H1 (cell line): Measurements from ENCODE around the gene ZNF132. TPM values are rescaled to one million over a fixed set of nuclear protein-coding genes. Genes with fewer than 3 reads are reported as not detected.

Experiments used
- ATF3 ChIP-seq: IDR thresholded peaks from 2 replicates; pipeline ENCODE4 v1.6.1; 2011; ENCODE audit warnings: low read depth, mild to moderate bottlenecking, low read length; ENCODE audit not compliant: insufficient read depth
- CHD7 ChIP-seq: fragments of 300-600 bp; sonication (generic); IDR thresholded peaks from 2 replicates; pipeline ENCODE4 v1.7.1; 2012; ENCODE audit warnings: low read length, moderate library complexity, mild to moderate bottlenecking, inconsistent platforms; ENCODE audit not compliant: insufficient replicate concordance
- GABPA ChIP-seq: IDR thresholded peaks from 2 replicates; pipeline ENCODE4 v1.6.1; 2011; ENCODE audit warnings: mild to moderate bottlenecking, low read length, moderate library complexity, borderline replicate concordance; ENCODE audit not compliant: insufficient read depth
- KDM5A ChIP-seq: fragments of 200-600 bp; IDR thresholded peaks from 2 replicates; pipeline ENCODE4 v1.7.1; 2012; ENCODE audit warnings: mild to moderate bottlenecking, low read length, inconsistent platforms, mixed read lengths
- MAFK ChIP-seq: IDR thresholded peaks from 2 replicates; pipeline ENCODE4 v1.6.1; 2012; ENCODE audit warnings: low read depth, mild to moderate bottlenecking, improper control_type of control experiment, low read length
- MAX ChIP-seq: IDR thresholded peaks from 2 replicates; pipeline ENCODE4 v1.6.1; 2012; ENCODE audit warnings: inconsistent platforms
- RNF2 ChIP-seq: fragments of 200-900, 300-1000 bp; sonication (generic); IDR thresholded peaks from 2 replicates; pipeline ENCODE4 v1.7.1; 2016; ENCODE audit warnings: borderline replicate concordance, low read depth, mild to moderate bottlenecking, antibody characterized with exemption, low read length; ENCODE audit not compliant: poor library complexity, severe bottlenecking; ENCODE audit errors: missing control alignments
- SIN3A ChIP-seq, 2 experiments: IDR thresholded peaks in 1 of 2; conservative IDR thresholded peaks in 1 of 2; 2 replicates each; pipeline ENCODE4 v1.6.1; 2011 to 2012; ENCODE audit warnings: low read length in 2 of 2, improper control_type of control experiment in 1 of 2, low read depth in 1 of 2, mild to moderate bottlenecking in 1 of 2
- polyA plus RNA-seq, 7 experiments: library from polyadenylated mRNA; depleted of rRNA in 3 of 7; stranded (reverse) in 5 of 7; unstranded in 2 of 7; fragments of >200 nt in 5 of 7; fragments of 200-250 nt in 2 of 7; gene quantifications; 1 replicate in 5 of 7; 2 replicates in 1 of 7; 4 replicates in 1 of 7; pipeline versions ENCODE4 v1.2.1 to v1.2.3, GENCODE V29; 2011 to 2013; ENCODE audit warnings: missing spikeins in 2 of 7, mixed read lengths in 2 of 7
- total RNA-seq: library from RNA; stranded (reverse); fragmentation: NEBNext Ultra II Directional; extraction: Animal tissue kit (Norgen Biotek cat#: 25700); gene quantifications from 2 replicates; pipeline ENCODE4 v1.2.1, GENCODE V29; 2021

Gene ZNF132
- total and polyA plus RNA-seq, 2 of the 8 experiments (the other 6 are each of a cell fraction or from before 2014, with no cell fraction given), result 0.89 to 1.9 TPM

- no peak for TF ChIP-seq CHD7
- TF ChIP-seq SIN3A (conservative IDR thresholded peaks at IDR 0.05 in 1 of 2, IDR thresholded peaks at IDR 0.05 in 1 of 2; ENCODE audit: low read depth in 1 of 2, low read length in 2 of 2), result peak; percentile 71 to 83; a peak in 2 of 4 replicates
- TF ChIP-seq MAX, result no peak
- TF ChIP-seq GABPA, result 0 out of 2 replicates have a peak, but pooled peaks have one; percentile 51
- TF ChIP-seq ATF3, result no peak
- no peak for TF ChIP-seq RNF2
- TF ChIP-seq MAFK, result no peak
- TF ChIP-seq KDM5A, result no peak
Observed at GRCh38 chr19:58475714-58476497, 36.0 kb upstream of the ZNF132 start, which contains the start of gene ZNF446 (continued).
